ENCODE data around the gene NCAM1. TPM values are rescaled to one million over a fixed set of nuclear protein-coding genes. Genes with fewer than 3 reads are reported as not detected.

NCAM1 gene
- total RNA-seq, 2 donors from 2014 or later = 225 to 229 TPM

DNA sequence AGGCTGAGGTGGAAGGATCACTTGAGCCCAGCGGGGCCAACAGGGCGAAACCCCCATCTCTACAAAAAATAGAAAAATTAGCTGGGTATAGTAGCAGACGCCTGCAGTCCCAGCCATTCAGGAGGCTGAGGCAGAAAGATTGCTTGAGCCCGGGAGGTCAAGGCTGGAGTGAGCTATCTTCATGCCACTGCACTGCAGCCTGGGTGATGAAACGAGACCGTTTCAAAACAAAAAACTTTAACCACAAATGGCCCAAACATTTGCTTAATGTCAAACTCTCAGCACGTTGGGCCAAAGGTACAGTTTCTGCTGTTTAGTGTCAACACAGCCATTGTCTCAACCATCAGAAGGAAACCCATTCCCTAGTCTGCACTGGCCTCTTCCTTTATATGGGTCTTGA is 284.0 kb downstream of the NCAM1 start:
- Histone ChIP-seq H3K27me3 (no peaks in the 10 kb centered on the region), H3K27ac (no peak overlapping the region), H3K9me3 (no peaks in the 10 kb centered on the region), H3K4me3 (no peak overlapping the region), H3K36me3 (peaks cover 10% of the 10 kb centered on the region), H3K4me1 (peaks cover 0 to 18% of the 10 kb centered on the region in 2 donors)
- DNase-seq (ENCODE audit: low spot score) = no peak
- TF ChIP-seq, protein P1, sequence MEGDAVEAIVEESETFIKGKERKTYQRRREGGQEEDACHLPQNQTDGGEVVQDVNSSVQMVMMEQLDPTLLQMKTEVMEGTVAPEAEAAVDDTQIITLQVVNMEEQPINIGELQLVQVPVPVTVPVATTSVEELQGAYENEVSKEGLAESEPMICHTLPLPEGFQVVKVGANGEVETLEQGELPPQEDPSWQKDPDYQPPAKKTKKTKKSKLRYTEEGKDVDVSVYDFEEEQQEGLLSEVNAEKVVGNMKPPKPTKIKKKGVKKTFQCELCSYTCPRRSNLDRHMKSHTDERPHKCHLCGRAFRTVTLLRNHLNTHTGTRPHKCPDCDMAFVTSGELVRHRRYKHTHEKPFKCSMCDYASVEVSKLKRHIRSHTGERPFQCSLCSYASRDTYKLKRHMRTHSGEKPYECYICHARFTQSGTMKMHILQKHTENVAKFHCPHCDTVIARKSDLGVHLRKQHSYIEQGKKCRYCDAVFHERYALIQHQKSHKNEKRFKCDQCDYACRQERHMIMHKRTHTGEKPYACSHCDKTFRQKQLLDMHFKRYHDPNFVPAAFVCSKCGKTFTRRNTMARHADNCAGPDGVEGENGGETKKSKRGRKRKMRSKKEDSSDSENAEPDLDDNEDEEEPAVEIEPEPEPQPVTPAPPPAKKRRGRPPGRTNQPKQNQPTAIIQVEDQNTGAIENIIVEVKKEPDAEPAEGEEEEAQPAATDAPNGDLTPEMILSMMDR (IDR thresholded peaks at IDR 0.05) = no peak

DNA sequence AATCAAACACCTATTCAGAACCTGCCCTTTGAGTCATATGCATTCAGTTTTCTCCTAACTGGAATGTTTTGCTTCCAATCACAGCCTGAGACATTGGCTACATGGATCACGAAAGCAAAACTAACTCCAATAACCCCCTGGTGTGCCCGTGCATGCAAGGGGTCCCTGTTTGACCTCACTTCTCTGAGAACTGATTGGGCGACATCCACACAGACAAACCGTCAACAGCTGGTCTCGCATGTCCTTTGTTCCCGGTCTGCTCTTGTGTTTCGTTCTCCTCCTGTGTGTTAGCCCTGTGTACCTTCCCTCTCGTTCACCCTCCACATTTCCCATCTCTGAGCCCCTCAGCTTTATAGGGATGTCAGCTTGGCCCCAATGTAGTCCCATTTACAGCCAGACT is 286.0 kb downstream of the NCAM1 start:
- DNase-seq (ENCODE audit: low spot score) = no peak
- no peaks in the 10 kb centered on the region for H3K9me3 ChIP-seq
- TF ChIP-seq, protein P1 (IDR thresholded peaks at IDR 0.05) = no peak

DNA sequence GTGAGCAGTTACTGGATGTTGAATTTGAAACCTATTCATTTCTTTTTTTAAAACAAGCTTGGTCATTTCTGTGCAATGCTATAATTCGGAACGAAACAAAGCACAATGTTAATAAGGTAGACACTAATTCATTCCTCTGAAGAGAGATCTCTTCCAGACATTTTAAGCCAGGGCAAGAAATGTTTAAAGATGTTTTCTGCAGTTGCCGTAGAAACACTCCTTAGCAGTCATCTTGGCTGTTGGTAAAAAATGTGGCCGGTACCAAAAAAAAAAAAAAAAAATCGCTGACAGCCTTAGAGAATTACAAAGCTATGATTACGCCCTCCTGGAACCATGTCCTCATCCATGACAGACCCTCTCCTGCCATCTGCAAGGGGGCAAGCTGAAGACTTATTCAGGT is 286.7 kb downstream of the NCAM1 start:
- Histone ChIP-seq H3K9me3 (no peaks in the 10 kb centered on the region), H3K4me3 (no peak overlapping the region), H3K27me3 (no peaks in the 10 kb centered on the region), H3K27ac (no peak overlapping the region), H3K4me1 (peaks cover 0 to 8% of the 10 kb centered on the region in 2 donors), H3K36me3 (peaks cover 10% of the 10 kb centered on the region)
- TF ChIP-seq, protein P1 (IDR thresholded peaks at IDR 0.05) = no peak
- no peak for DNase-seq (ENCODE audit: low spot score)

More for the DNA sequence above, 286.0 kb downstream of the NCAM1 start:
- H3K27me3 ChIP-seq = no peaks in the 10 kb centered on the region
- peaks cover 0 to 16% of the 10 kb centered on the region in 2 donors for H3K4me1 ChIP-seq
- no peak overlapping the region for H3K4me3 ChIP-seq
- H3K36me3 ChIP-seq = peaks cover 10% of the 10 kb centered on the region
- H3K27ac ChIP-seq = no peak overlapping the region

DNA sequence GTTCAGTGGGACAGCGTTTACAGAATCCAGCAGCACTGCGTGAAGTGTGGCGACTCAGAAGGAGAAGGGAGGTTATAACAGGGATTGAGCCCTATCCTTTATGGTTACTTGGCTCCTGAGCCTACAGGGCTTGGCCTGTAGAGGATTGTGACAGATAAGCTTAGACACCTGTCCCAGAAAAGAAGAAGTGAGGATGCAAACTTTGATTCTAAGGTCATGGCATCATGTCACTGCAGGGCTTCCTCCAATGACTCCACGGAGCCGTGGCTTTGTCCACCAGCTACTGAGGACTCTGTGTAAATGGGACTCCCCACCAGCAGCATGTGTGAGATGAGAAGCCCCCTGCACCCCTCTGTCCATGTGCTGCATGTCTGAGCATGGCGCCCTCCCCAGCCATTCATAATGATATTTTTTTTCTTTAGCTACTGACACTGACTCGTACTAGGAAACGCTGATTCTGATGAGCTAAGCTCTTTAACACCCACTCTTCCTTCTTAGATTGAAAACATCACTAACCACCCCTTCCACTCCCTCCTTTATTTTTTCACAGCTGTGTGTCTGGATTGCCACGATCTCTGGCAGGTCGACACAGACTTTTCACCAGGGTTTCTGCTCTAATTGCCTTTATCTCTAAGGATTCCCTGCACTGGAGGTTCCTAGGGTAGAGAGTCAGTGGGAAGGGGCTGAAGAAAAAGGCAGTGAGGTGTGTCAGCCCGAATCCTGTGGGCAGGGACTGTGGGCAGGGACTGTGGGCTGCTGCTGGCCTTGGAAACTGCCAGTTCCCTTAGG is 287.7 kb downstream of the NCAM1 start:
- TF ChIP-seq, protein P1 (IDR thresholded peaks at IDR 0.05) = no peak
- H3K4me1 ChIP-seq = no peaks in the 10 kb centered on the region
- H3K27ac ChIP-seq = peak overlapping the region in 1 of 2 donors; percentile 12
- no peaks in the 10 kb centered on the region for H3K9me3 ChIP-seq
- no peak for DNase-seq (ENCODE audit: low spot score)
- no peak overlapping the region for H3K4me3 ChIP-seq
- peaks cover 10% of the 10 kb centered on the region for H3K36me3 ChIP-seq
- no peaks in the 10 kb centered on the region for H3K27me3 ChIP-seq

DNA sequence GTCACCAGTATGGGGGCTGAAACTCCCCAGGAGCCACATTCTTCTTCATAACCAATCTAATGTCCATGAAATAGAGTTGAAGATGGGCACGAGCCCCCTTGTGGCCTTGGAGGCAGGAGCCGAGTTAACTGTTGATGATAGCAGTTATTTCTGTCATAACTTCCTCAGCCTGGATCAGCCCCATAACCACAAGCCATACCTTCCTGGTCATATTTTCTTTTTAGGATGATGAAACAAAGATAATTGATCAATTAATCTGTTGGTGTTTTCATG is 288.2 kb downstream of the NCAM1 start:
- no peaks in the 10 kb centered on the region for H3K27me3 ChIP-seq
- no peak for DNase-seq (ENCODE audit: low spot score)
- TF ChIP-seq, protein P1 (IDR thresholded peaks at IDR 0.05) = peak in 1 of 2 donors; percentile 30

DNA sequence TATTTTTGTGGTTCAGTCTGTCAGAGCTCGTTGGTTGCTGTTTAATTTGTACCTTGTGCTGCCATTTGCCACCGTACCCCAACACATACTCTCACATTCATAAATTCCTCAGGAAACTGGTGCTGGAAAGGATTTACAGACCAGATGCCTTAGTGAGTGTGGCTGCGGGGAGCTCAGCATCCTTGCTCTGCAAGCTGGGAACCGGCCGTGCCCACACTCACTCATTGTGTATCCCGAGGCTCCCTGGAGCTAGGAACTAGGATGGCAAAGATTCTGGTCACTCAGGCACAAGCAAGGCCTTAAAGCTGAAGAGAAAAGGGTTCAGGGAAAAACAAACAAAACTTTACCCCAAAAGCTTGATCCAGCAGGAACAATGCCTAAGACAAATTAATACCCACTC is 288.6 kb downstream of the NCAM1 start:
- H3K4me3 ChIP-seq = no peak overlapping the region
- no peak for DNase-seq (ENCODE audit: low spot score)
- no peak overlapping the region for H3K27ac ChIP-seq
- H3K27me3 ChIP-seq = no peaks in the 10 kb centered on the region
- H3K36me3 ChIP-seq = peaks cover 10% of the 10 kb centered on the region
- no peaks in the 10 kb centered on the region for H3K4me1 ChIP-seq
- no peaks in the 10 kb centered on the region for H3K9me3 ChIP-seq
- TF ChIP-seq, protein P1 (IDR thresholded peaks at IDR 0.05) = no peak

More for the DNA sequence above, 288.2 kb downstream of the NCAM1 start:
- no peaks in the 10 kb centered on the region for H3K4me1 ChIP-seq
- H3K27ac ChIP-seq = no peak overlapping the region
- peaks cover 10% of the 10 kb centered on the region for H3K36me3 ChIP-seq
- no peaks in the 10 kb centered on the region for H3K9me3 ChIP-seq
- H3K4me3 ChIP-seq = no peak overlapping the region
